Measurements from ENCODE around the gene SPATA7.

DNA sequence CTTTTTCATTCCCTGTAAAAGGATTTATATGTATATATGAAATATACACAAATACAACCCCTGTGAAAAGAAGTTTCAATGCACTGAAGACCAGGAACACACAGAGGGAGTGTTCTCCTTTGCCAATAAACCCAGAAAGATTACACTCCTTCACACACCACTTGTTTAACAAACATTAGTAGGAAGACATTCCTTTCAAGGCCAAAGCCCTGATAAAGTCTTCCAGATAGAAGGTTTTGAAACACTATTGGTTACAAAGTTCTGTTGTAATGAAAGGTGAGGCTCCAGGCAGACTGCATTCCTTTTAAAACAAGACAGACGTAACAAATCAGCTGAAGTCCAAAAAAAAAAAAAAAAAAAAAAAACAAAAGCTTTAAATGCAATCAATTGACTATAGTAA lies 88.3 kb downstream of the SPATA7 start:
- TF ChIP-seq POLR2AphosphoS5 (IDR thresholded peaks at IDR 0.05): no peak
- TF ChIP-seq EP300 (IDR thresholded peaks at IDR 0.05): no peak
- TF ChIP-seq, protein P1, sequence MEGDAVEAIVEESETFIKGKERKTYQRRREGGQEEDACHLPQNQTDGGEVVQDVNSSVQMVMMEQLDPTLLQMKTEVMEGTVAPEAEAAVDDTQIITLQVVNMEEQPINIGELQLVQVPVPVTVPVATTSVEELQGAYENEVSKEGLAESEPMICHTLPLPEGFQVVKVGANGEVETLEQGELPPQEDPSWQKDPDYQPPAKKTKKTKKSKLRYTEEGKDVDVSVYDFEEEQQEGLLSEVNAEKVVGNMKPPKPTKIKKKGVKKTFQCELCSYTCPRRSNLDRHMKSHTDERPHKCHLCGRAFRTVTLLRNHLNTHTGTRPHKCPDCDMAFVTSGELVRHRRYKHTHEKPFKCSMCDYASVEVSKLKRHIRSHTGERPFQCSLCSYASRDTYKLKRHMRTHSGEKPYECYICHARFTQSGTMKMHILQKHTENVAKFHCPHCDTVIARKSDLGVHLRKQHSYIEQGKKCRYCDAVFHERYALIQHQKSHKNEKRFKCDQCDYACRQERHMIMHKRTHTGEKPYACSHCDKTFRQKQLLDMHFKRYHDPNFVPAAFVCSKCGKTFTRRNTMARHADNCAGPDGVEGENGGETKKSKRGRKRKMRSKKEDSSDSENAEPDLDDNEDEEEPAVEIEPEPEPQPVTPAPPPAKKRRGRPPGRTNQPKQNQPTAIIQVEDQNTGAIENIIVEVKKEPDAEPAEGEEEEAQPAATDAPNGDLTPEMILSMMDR (IDR thresholded peaks at IDR 0.05): no peak
